Measurements from ENCODE around the gene IL18RAP. TPM values are rescaled to one million over a fixed set of nuclear protein-coding genes. Genes with fewer than 3 reads are reported as not detected.

IL18RAP gene
- total RNA-seq, 1 experiment from 2014 or later: 1.2 TPM

GRCh38 chr2:102451968-102452367 lies 29.0 kb downstream of the IL18RAP start:
- DNase-seq (ENCODE audit: extremely low read depth, low read depth): no peak

GRCh38 chr2:102453501-102453900 lies 30.5 kb downstream of the IL18RAP start:
- no peak for DNase-seq (ENCODE audit: extremely low read depth, low read depth)

GRCh38 chr2:102455061-102455670 lies 32.2 kb downstream of the IL18RAP start:
- DNase-seq (ENCODE audit: extremely low read depth, low read depth): no peak

GRCh38 chr2:102460467-102460866 lies 37.5 kb downstream of the IL18RAP start:
- no peak for DNase-seq (ENCODE audit: extremely low read depth, low read depth)

GRCh38 chr2:102461188-102461587 lies 38.2 kb downstream of the IL18RAP start:
- DNase-seq (ENCODE audit: extremely low read depth, low read depth): no peak

GRCh38 chr2:102463160-102463559 lies 40.2 kb downstream of the IL18RAP start:
- DNase-seq (ENCODE audit: extremely low read depth, low read depth): no peak

GRCh38 chr2:102470168-102470567 lies 47.2 kb downstream of the IL18RAP start:
- no peak for DNase-seq (ENCODE audit: extremely low read depth, low read depth)

- peak; percentile 47 for DNase-seq (ENCODE audit: extremely low read depth, low read depth)
Observed at GRCh38 chr2:102473020-102473419, 50.1 kb downstream of the IL18RAP start, which contains the start of gene SLC9A4. Gene SLC9A4, plus strand, starts transcription at chr2:102473226. Its CDS starts 534 bp downstream, at chr2:102473760.

- DNase-seq (ENCODE audit: extremely low read depth, low read depth): no peak
Observed at GRCh38 chr2:102473631-102474030, 50.7 kb downstream of the IL18RAP start.

GRCh38 chr2:102474785-102475184 lies 51.8 kb downstream of the IL18RAP start:
- no peak for DNase-seq (ENCODE audit: extremely low read depth, low read depth)

- no peak for DNase-seq (ENCODE audit: extremely low read depth, low read depth)
Observed at GRCh38 chr2:102478686-102479470, 55.9 kb downstream of the IL18RAP start.

- DNase-seq (ENCODE audit: extremely low read depth, low read depth): no peak
Observed at GRCh38 chr2:102480285-102481195, 57.6 kb downstream of the IL18RAP start.

- DNase-seq (ENCODE audit: extremely low read depth, low read depth): no peak
Observed at GRCh38 chr2:102481931-102482330, 59.0 kb downstream of the IL18RAP start.

GRCh38 chr2:102483086-102483485 lies 60.1 kb downstream of the IL18RAP start:
- DNase-seq (ENCODE audit: extremely low read depth, low read depth): no peak

GRCh38 chr2:102484310-102485061 lies 61.5 kb downstream of the IL18RAP start:
- no peak for DNase-seq (ENCODE audit: extremely low read depth, low read depth)

GRCh38 chr2:102485147-102485785 lies 62.3 kb downstream of the IL18RAP start:
- DNase-seq (ENCODE audit: extremely low read depth, low read depth): peak; percentile 21

- DNase-seq (ENCODE audit: extremely low read depth, low read depth): no peak
Observed at GRCh38 chr2:102486941-102487702, 64.2 kb downstream of the IL18RAP start.

GRCh38 chr2:102487761-102488462 lies 65.0 kb downstream of the IL18RAP start:
- DNase-seq (ENCODE audit: extremely low read depth, low read depth): no peak

Measured in NCI-H460 (cell line).